Choroid plexus epithelial cell (primary cell): ENCODE results near the gene DCST1.

Experiments
- DNase-seq: peaks from one replicate; pipeline ENCODE4 v3.0.0-alpha.2; 2010; ENCODE audit warnings: low read depth
- H3K4me3 ChIP-seq: 2 replicates; pipeline ENCODE4 v1.5.1; 2011; ENCODE audit warnings: low read depth, mild to moderate bottlenecking, control low read depth, low read length, moderate library complexity
- TF ChIP-seq, protein P1 (sequence below): conservative IDR thresholded peaks from 2 replicates; pipeline ENCODE4 v1.5.1; 2011; ENCODE audit warnings: low read depth, mild to moderate bottlenecking, control low read depth, inconsistent platforms, low read length, moderate library complexity

Gene DCST1

DNA sequence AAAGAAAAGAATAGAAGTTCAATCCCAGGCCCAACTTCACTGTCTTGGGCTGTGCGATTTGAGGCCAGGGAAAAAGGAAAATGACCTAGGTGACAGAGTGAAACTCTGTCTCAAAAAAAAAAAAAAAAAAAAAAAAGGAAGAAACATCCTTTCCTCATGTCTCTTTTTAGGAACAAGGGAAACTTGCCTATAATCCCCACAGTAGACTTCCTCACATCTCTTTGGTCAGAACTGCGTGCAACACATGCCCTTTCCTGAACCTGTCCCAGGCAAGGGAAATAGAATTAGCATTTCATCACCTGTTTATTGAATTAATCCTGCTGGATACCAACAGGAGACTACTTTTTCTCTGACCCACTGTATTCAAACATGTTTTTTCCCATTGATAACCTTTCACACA, 2.3 kb downstream of the DCST1 start:
- no peak overlapping the region for H3K4me3 ChIP-seq
- no peak for DNase-seq
- TF ChIP-seq, protein P1, sequence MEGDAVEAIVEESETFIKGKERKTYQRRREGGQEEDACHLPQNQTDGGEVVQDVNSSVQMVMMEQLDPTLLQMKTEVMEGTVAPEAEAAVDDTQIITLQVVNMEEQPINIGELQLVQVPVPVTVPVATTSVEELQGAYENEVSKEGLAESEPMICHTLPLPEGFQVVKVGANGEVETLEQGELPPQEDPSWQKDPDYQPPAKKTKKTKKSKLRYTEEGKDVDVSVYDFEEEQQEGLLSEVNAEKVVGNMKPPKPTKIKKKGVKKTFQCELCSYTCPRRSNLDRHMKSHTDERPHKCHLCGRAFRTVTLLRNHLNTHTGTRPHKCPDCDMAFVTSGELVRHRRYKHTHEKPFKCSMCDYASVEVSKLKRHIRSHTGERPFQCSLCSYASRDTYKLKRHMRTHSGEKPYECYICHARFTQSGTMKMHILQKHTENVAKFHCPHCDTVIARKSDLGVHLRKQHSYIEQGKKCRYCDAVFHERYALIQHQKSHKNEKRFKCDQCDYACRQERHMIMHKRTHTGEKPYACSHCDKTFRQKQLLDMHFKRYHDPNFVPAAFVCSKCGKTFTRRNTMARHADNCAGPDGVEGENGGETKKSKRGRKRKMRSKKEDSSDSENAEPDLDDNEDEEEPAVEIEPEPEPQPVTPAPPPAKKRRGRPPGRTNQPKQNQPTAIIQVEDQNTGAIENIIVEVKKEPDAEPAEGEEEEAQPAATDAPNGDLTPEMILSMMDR: no peak

DNA sequence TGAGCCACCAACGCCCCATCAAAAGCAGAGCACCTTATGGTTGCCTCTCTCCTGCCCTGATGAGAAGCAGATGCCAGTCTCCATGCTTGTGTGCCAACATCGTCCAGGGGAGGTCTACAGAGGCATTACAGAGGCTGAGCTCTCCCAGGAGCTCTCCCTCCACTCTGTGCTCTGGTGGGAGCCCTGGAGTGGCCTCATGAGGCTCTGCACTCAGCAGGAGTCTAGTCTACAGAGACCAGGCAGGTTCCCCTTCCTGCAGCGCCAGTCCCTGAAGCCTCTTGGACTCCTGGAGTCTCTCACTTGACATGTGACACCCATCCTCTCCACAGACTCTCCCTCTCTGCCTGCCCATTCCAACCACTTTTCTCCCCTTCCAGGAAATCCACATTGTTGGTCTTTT, 3.4 kb downstream of the DCST1 start:
- no peak for DNase-seq
- TF ChIP-seq, protein P1: no peak
- H3K4me3 ChIP-seq: no peak overlapping the region

- DNase-seq: no peak
- no peak overlapping the region for H3K4me3 ChIP-seq
- TF ChIP-seq, protein P1: no peak
Observed at GRCh38 chr1:155037851-155038441, 4.3 kb downstream of the DCST1 start.

- no peak overlapping the region for H3K4me3 ChIP-seq
- TF ChIP-seq, protein P1: no peak
- DNase-seq: peak; percentile 33
Observed at GRCh38 chr1:155038602-155039307, 5.1 kb downstream of the DCST1 start.

- DNase-seq: no peak
- no peak overlapping the region for H3K4me3 ChIP-seq
- TF ChIP-seq, protein P1: no peak
Observed at GRCh38 chr1:155039308-155039669, 5.7 kb downstream of the DCST1 start.

GRCh38 chr1:155040358-155041093, 6.9 kb downstream of the DCST1 start:
- no peak for DNase-seq
- no peak overlapping the region for H3K4me3 ChIP-seq
- TF ChIP-seq, protein P1: no peak
